HEK293 (cell line): ENCODE measurements around the gene MDN1.

Experiments used
- CTCF ChIA-PET: fragments of 350-600 bp; formaldehyde crosslinking; extraction: SDS; loops from one replicate; lab custom pipeline; 2021; ENCODE audit warnings: antibody characterized with exemption; lab: Yijun Ruan, JAX
- POLR2A ChIA-PET: fragments of 300-600 bp; formaldehyde crosslinking; extraction: SDS; loops from one replicate; lab custom pipeline; 2020; ENCODE audit warnings: antibody characterized with exemption, inconsistent platforms; lab: Yijun Ruan, JAX
- H3K27ac ChIP-seq: fragments of 200-500 bp; sonication (Bioruptor generic); 2 replicates; pipeline ENCODE4 v1.5.1; 2014; ENCODE audit warnings: low read depth, low read length, control low read depth, inconsistent platforms; ENCODE audit errors: extremely low read depth
- H3K36me3 ChIP-seq, 2 experiments: fragments of 200-500 bp in 1 of 2; sonication (Bioruptor generic) in 1 of 2; 1 replicate in 1 of 2; 2 replicates in 1 of 2; pipeline ENCODE4 v1.5.1; 2014 to 2017; ENCODE audit warnings: inconsistent platforms in 2 of 2, low read length in 2 of 2; ENCODE audit not compliant: control insufficient read depth in 2 of 2, insufficient read depth in 1 of 2
- H3K4me1 ChIP-seq: fragments of 200-500 bp; sonication (Bioruptor generic); 2 replicates; pipeline ENCODE4 v1.5.1; 2014; ENCODE audit warnings: mild to moderate bottlenecking, low read length, inconsistent platforms; ENCODE audit not compliant: control insufficient read depth, insufficient read depth
- H3K4me3 ChIP-seq: 2 replicates; pipeline ENCODE4 v1.5.1; 2011; ENCODE audit warnings: low read depth, mild to moderate bottlenecking, control low read depth, low read length, moderate library complexity
- H3K9me3 ChIP-seq: fragments of 200-500 bp; sonication (Bioruptor generic); 2 replicates; pipeline ENCODE4 v1.5.1; 2014; ENCODE audit warnings: low read depth, low read length, inconsistent platforms; ENCODE audit not compliant: control insufficient read depth, insufficient read depth
- BCL11A ChIP-seq: fragments of 450-650 bp; formaldehyde crosslinking; IDR thresholded peaks from 2 replicates; pipeline ENCODE4 v1.5.1; 2016; ENCODE audit warnings: low read depth, missing biosample characterization, missing genetic modification characterization
- FEZF1 ChIP-seq: fragments of 450-650 bp; formaldehyde crosslinking; IDR thresholded peaks from 2 replicates; pipeline ENCODE4 v1.5.1; 2016; ENCODE audit warnings: missing biosample characterization, missing genetic modification characterization
- KLF7 ChIP-seq: fragments of 450-650 bp; formaldehyde crosslinking; IDR thresholded peaks from 2 replicates; pipeline ENCODE4 v1.5.1; 2016; ENCODE audit warnings: missing biosample characterization, missing genetic modification characterization, borderline replicate concordance
- PRDM1 ChIP-seq: fragments of 450-650 bp; formaldehyde crosslinking; IDR thresholded peaks from 2 replicates; pipeline ENCODE4; 2016; ENCODE audit warnings: missing biosample characterization, missing genetic modification characterization
- SCRT1 ChIP-seq: fragments of 450-650 bp; formaldehyde crosslinking; IDR thresholded peaks from 2 replicates; pipeline ENCODE4 v1.5.1; 2016; ENCODE audit warnings: missing biosample characterization, missing genetic modification characterization, borderline replicate concordance
- SCRT2 ChIP-seq: fragments of 450-650 bp; formaldehyde crosslinking; IDR thresholded peaks from 2 replicates; pipeline ENCODE4 v1.5.1; 2016; ENCODE audit warnings: missing biosample characterization, missing genetic modification characterization
- ZBTB17 ChIP-seq: fragments of 450-650 bp; formaldehyde crosslinking; IDR thresholded peaks from 2 replicates; pipeline ENCODE4 v1.5.1; 2016; ENCODE audit warnings: missing biosample characterization, missing genetic modification characterization
- ZNF174 ChIP-seq: fragments of 450-650 bp; formaldehyde crosslinking; IDR thresholded peaks from 2 replicates; pipeline ENCODE4 v1.5.0; 2017; ENCODE audit warnings: missing biosample characterization, mild to moderate bottlenecking, missing genetic modification characterization
- ZNF2 ChIP-seq: fragments of 450-650 bp; formaldehyde crosslinking; IDR thresholded peaks from 2 replicates; pipeline ENCODE4 v1.5.1; 2016; ENCODE audit warnings: missing biosample characterization, missing genetic modification characterization
- ZNF335 ChIP-seq: fragments of 450-650 bp; formaldehyde crosslinking; conservative IDR thresholded peaks from 2 replicates; pipeline ENCODE4 v1.5.1; 2016; ENCODE audit warnings: missing biosample characterization, missing genetic modification characterization
- ZNF341 ChIP-seq: fragments of 450-650 bp; formaldehyde crosslinking; IDR thresholded peaks from 2 replicates; pipeline ENCODE4; 2016; ENCODE audit warnings: low read depth, missing biosample characterization, missing genetic modification characterization
- ZNF366 ChIP-seq: fragments of 450-650 bp; formaldehyde crosslinking; conservative IDR thresholded peaks from 2 replicates; pipeline ENCODE4 v1.5.1; 2016; ENCODE audit warnings: missing biosample characterization, missing genetic modification characterization
- ZNF394 ChIP-seq: fragments of 450-650 bp; formaldehyde crosslinking; IDR thresholded peaks from 2 replicates; pipeline ENCODE4 v1.5.1; 2016; ENCODE audit warnings: missing biosample characterization, missing genetic modification characterization, mild to moderate bottlenecking, moderate library complexity, borderline replicate concordance
- ZNF48 ChIP-seq: fragments of 450-650 bp; formaldehyde crosslinking; IDR thresholded peaks from 2 replicates; pipeline ENCODE4 v1.5.1; 2016; ENCODE audit warnings: missing biosample characterization, missing genetic modification characterization
- ZNF488 ChIP-seq: fragments of 450-650 bp; formaldehyde crosslinking; IDR thresholded peaks from 2 replicates; pipeline ENCODE4 v1.5.1; 2016; ENCODE audit warnings: missing biosample characterization, missing genetic modification characterization
- ZNF621 ChIP-seq: fragments of 450-650 bp; formaldehyde crosslinking; IDR thresholded peaks from 2 replicates; pipeline ENCODE4 v1.5.1; 2017; ENCODE audit warnings: missing biosample characterization, missing genetic modification characterization
- ZNF792 ChIP-seq: fragments of 450-650 bp; formaldehyde crosslinking; IDR thresholded peaks from 2 replicates; pipeline ENCODE4 v1.5.1; 2016; ENCODE audit warnings: missing biosample characterization, missing genetic modification characterization
- TF ChIP-seq, protein P1 (sequence below): fragments of 450-650 bp; formaldehyde crosslinking; IDR thresholded peaks from 2 replicates; pipeline ENCODE4 v1.5.1; 2016; ENCODE audit warnings: missing biosample characterization, missing genetic modification characterization
- TF ChIP-seq, protein P2 (sequence below): fragments of 450-650 bp; formaldehyde crosslinking; IDR thresholded peaks from 2 replicates; pipeline ENCODE4 v1.5.1; 2017; ENCODE audit warnings: missing biosample characterization, missing genetic modification characterization
- TF ChIP-seq, protein P3 (sequence below): fragments of 450-650 bp; formaldehyde crosslinking; IDR thresholded peaks from 2 replicates; pipeline ENCODE4 v1.5.1; 2016; ENCODE audit warnings: missing biosample characterization, missing genetic modification characterization

MDN1 gene

GRCh38 chr6:89829472-89830169 is 10.0 kb upstream of the MDN1 start, which contains the start of gene CASP8AP2 (continued):
- TF ChIP-seq, protein P1, sequence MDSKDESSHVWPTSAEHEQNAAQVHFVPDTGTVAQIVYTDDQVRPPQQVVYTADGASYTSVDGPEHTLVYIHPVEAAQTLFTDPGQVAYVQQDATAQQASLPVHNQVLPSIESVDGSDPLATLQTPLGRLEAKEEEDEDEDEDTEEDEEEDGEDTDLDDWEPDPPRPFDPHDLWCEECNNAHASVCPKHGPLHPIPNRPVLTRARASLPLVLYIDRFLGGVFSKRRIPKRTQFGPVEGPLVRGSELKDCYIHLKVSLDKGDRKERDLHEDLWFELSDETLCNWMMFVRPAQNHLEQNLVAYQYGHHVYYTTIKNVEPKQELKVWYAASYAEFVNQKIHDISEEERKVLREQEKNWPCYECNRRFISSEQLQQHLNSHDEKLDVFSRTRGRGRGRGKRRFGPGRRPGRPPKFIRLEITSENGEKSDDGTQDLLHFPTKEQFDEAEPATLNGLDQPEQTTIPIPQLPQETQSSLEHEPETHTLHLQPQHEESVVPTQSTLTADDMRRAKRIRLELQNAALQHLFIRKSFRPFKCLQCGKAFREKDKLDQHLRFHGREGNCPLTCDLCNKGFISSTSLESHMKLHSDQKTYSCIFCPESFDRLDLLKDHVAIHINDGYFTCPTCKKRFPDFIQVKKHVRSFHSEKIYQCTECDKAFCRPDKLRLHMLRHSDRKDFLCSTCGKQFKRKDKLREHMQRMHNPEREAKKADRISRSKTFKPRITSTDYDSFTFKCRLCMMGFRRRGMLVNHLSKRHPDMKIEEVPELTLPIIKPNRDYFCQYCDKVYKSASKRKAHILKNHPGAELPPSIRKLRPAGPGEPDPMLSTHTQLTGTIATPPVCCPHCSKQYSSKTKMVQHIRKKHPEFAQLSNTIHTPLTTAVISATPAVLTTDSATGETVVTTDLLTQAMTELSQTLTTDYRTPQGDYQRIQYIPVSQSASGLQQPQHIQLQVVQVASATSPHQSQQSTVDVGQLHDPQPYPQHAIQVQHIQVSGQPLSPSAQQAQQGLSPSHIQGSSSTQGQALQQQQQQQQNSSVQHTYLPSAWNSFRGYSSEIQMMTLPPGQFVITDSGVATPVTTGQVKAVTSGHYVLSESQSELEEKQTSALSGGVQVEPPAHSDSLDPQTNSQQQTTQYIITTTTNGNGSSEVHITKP (tag by site-specific recombination): peak; percentile 32; the same call in 1 of the 2 replicates
- no peak for TF ChIP-seq ZNF488 (tag by site-specific recombination)

- Histone ChIP-seq H3K4me1 (no peaks in the 10 kb centered on the region), H3K9me3 (no peaks in the 10 kb centered on the region), H3K36me3 (peaks cover 16 to 30% of the 10 kb centered on the region in 2 experiments), H3K4me3 (peak overlapping the region; percentile 84), H3K27ac (peak overlapping the region; percentile 47; the same call in 1 of the 2 replicates)
- ChIA-PET POLR2A (interaction anchor here (0.6 to 3.1 kb wide), 14 partner anchors 9 to 758 kb away, joined by 3 to 55 read pairs (median 4); partner anchors contain the start of genes LYRM2, MAP3K7, MDN1 and PNRC1), CTCF (interaction anchor here (0.5 to 1.5 kb wide), 7 partner anchors 10 to 649 kb away, joined by 3 to 5 read pairs (median 4); partner anchors contain the start of gene MDN1)
- TF ChIP-seq ZNF2 (tag by site-specific recombination) (0 out of 2 replicates have a peak, but pooled peaks have one; percentile 35), ZNF394 (tag by site-specific recombination) (peak; percentile 16; the same call in 1 of the 2 replicates), ZNF366 (tag by site-specific recombination) (no peak), SCRT1 (tag by site-specific recombination) (0 out of 2 replicates have a peak, but pooled peaks have one; percentile 31), BCL11A (tag by site-specific recombination) (no peak), ZNF48 (no peak), SCRT2 (tag by site-specific recombination) (peak; percentile 86), ZNF621 (no peak), ZNF174 (no peak), PRDM1 (peak; percentile 22; the same call in 1 of the 2 replicates), FEZF1 (tag by site-specific recombination) (no peak), KLF7 (tag by site-specific recombination) (no peak), ZNF792 (tag by site-specific recombination) (0 out of 2 replicates have a peak, but pooled peaks have one; percentile 11), ZNF335 (tag by site-specific recombination) (peak; percentile 53), ZNF341 (tag by site-specific recombination) (peak; percentile 86), ZBTB17 (tag by site-specific recombination) (peak; percentile 74)
- TF ChIP-seq, protein P2, sequence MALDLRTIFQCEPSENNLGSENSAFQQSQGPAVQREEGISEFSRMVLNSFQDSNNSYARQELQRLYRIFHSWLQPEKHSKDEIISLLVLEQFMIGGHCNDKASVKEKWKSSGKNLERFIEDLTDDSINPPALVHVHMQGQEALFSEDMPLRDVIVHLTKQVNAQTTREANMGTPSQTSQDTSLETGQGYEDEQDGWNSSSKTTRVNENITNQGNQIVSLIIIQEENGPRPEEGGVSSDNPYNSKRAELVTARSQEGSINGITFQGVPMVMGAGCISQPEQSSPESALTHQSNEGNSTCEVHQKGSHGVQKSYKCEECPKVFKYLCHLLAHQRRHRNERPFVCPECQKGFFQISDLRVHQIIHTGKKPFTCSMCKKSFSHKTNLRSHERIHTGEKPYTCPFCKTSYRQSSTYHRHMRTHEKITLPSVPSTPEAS (tag by site-specific recombination): no peak
- TF ChIP-seq, protein P1 (tag by site-specific recombination): peak; percentile 62
- TF ChIP-seq, protein P3, sequence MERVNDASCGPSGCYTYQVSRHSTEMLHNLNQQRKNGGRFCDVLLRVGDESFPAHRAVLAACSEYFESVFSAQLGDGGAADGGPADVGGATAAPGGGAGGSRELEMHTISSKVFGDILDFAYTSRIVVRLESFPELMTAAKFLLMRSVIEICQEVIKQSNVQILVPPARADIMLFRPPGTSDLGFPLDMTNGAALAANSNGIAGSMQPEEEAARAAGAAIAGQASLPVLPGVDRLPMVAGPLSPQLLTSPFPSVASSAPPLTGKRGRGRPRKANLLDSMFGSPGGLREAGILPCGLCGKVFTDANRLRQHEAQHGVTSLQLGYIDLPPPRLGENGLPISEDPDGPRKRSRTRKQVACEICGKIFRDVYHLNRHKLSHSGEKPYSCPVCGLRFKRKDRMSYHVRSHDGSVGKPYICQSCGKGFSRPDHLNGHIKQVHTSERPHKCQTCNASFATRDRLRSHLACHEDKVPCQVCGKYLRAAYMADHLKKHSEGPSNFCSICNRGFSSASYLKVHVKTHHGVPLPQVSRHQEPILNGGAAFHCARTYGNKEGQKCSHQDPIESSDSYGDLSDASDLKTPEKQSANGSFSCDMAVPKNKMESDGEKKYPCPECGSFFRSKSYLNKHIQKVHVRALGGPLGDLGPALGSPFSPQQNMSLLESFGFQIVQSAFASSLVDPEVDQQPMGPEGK (tag by site-specific recombination): no peak
Observed at GRCh38 chr6:89828988-89829471, 9.4 kb upstream of the MDN1 start.
